ENCODE results near the gene POU2F2. TPM values are rescaled to one million over a fixed set of nuclear protein-coding genes. Genes with fewer than 3 reads are reported as not detected.

The POU2F2 gene
- total and polyA plus RNA-seq, 2 experiments from 2014 or later = 2.3 to 4.6 TPM

DNA sequence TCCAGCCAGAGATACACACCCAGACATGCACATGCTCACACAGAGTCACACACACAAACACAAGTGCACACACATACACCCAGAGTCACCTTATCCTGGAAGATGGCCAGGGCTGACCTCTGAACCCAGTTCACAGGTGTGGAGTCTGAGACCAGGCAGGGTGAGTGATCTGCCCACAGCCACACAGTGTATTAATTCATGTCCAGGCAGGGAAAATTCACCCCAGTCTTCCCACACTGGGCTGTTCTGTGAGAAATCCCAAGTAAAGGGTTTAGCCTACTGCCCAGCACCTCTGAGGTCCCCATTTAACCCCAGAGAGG, 2.0 kb downstream of the POU2F2 start:
- Histone ChIP-seq H3K36me3 (ENCODE audit: insufficient read depth) (no peaks in the 10 kb centered on the region), H3K9me2 (ENCODE audit: insufficient read depth) (no peaks in the 10 kb centered on the region), H2AFZ (no peak overlapping the region), H3F3A (replicated peaks; ENCODE audit: low read depth) (0 out of 2 replicates have a peak, but pooled peaks cover 5% of the 10 kb centered on the region), H3K4me1 (ENCODE audit: insufficient read depth) (peaks cover 10% of the 10 kb centered on the region; the same call in 1 of the 2 replicates), H3K27me3 (ENCODE audit: insufficient read depth) (peaks cover 19% of the 10 kb centered on the region), H3K4me3 (no peak overlapping the region), H3K27ac (ENCODE audit: low read depth) (no peak overlapping the region), H3K79me2 (replicated peaks; ENCODE audit: insufficient read depth) (no peaks in the 10 kb centered on the region), H4K20me1 (replicated peaks; ENCODE audit: insufficient read depth) (no peaks in the 10 kb centered on the region), H3K4me2 (no peak overlapping the region)
- H3K27me3 Mint-ChIP-seq (ENCODE audit: insufficient read depth, low read depth, poor library complexity) = peaks cover 19% of the 10 kb centered on the region
- H3K27ac Mint-ChIP-seq = no peak overlapping the region
- TF ChIP-seq ZNF331 (CRISPR knock-in tag; IDR thresholded peaks at IDR 0.05; ENCODE audit: low read depth) = no peak
- TF ChIP-seq, protein P1, sequence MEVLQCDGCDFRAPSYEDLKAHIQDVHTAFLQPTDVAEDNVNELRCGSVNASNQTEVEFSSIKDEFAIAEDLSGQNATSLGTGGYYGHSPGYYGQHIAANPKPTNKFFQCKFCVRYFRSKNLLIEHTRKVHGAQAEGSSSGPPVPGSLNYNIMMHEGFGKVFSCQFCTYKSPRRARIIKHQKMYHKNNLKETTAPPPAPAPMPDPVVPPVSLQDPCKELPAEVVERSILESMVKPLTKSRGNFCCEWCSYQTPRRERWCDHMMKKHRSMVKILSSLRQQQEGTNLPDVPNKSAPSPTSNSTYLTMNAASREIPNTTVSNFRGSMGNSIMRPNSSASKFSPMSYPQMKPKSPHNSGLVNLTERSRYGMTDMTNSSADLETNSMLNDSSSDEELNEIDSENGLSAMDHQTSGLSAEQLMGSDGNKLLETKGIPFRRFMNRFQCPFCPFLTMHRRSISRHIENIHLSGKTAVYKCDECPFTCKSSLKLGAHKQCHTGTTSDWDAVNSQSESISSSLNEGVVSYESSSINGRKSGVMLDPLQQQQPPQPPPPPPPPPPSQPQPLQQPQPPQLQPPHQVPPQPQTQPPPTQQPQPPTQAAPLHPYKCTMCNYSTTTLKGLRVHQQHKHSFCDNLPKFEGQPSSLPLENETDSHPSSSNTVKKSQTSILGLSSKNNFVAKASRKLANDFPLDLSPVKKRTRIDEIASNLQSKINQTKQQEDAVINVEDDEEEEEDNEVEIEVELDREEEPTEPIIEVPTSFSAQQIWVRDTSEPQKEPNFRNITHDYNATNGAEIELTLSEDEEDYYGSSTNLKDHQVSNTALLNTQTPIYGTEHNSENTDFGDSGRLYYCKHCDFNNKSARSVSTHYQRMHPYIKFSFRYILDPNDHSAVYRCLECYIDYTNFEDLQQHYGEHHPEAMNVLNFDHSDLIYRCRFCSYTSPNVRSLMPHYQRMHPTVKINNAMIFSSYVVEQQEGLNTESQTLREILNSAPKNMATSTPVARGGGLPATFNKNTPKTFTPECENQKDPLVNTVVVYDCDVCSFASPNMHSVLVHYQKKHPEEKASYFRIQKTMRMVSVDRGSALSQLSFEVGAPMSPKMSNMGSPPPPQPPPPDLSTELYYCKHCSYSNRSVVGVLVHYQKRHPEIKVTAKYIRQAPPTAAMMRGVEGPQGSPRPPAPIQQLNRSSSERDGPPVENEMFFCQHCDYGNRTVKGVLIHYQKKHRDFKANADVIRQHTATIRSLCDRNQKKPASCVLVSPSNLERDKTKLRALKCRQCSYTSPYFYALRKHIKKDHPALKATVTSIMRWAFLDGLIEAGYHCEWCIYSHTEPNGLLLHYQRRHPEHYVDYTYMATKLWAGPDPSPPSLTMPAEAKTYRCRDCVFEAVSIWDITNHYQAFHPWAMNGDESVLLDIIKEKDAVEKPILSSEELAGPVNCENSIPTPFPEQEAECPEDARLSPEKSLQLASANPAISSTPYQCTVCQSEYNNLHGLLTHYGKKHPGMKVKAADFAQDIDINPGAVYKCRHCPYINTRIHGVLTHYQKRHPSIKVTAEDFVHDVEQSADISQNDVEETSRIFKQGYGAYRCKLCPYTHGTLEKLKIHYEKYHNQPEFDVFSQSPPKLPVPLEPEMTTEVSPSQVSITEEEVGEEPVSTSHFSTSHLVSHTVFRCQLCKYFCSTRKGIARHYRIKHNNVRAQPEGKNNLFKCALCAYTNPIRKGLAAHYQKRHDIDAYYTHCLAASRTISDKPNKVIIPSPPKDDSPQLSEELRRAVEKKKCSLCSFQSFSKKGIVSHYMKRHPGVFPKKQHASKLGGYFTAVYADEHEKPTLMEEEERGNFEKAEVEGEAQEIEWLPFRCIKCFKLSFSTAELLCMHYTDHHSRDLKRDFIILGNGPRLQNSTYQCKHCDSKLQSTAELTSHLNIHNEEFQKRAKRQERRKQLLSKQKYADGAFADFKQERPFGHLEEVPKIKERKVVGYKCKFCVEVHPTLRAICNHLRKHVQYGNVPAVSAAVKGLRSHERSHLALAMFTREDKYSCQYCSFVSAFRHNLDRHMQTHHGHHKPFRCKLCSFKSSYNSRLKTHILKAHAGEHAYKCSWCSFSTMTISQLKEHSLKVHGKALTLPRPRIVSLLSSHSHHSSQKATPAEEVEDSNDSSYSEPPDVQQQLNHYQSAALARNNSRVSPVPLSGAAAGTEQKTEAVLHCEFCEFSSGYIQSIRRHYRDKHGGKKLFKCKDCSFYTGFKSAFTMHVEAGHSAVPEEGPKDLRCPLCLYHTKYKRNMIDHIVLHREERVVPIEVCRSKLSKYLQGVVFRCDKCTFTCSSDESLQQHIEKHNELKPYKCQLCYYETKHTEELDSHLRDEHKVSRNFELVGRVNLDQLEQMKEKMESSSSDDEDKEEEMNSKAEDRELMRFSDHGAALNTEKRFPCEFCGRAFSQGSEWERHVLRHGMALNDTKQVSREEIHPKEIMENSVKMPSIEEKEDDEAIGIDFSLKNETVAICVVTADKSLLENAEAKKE (CRISPR knock-in tag; IDR thresholded peaks at IDR 0.05) = no peak
- TF ChIP-seq NANOG (IDR thresholded peaks at IDR 0.05; ENCODE audit: borderline replicate concordance) = no peak
- no peak for TF ChIP-seq JUNB (IDR thresholded peaks at IDR 0.05; ENCODE audit: unreplicated experiment)
- no peak for TF ChIP-seq STAT1 (IDR thresholded peaks at IDR 0.05; ENCODE audit: unreplicated experiment)
- TF ChIP-seq CTCF (conservative IDR thresholded peaks at IDR 0.05; ENCODE audit: low read depth in 2 of 2) = no peak
- TF ChIP-seq, protein P2, sequence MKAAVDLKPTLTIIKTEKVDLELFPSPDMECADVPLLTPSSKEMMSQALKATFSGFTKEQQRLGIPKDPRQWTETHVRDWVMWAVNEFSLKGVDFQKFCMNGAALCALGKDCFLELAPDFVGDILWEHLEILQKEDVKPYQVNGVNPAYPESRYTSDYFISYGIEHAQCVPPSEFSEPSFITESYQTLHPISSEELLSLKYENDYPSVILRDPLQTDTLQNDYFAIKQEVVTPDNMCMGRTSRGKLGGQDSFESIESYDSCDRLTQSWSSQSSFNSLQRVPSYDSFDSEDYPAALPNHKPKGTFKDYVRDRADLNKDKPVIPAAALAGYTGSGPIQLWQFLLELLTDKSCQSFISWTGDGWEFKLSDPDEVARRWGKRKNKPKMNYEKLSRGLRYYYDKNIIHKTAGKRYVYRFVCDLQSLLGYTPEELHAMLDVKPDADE (IDR thresholded peaks at IDR 0.05) = no peak
- TF ChIP-seq ZNF114 (CRISPR knock-in tag; IDR thresholded peaks at IDR 0.05) = no peak
- ATAC-seq = no peak
- no peak for DNase-seq (ENCODE audit: low spot score)
- peaks cover 16% of the 10 kb centered on the region for H3K4me1 Mint-ChIP-seq
- H3K4me3 Mint-ChIP-seq = no peak overlapping the region
- no peaks in the 10 kb centered on the region; the same call in 2 of the 3 replicates for H3K9me3 Mint-ChIP-seq
- no peaks in the 10 kb centered on the region for H3K36me3 Mint-ChIP-seq (ENCODE audit: low read depth)

All from GM23338 (cell line).